GM19397 (cell line): ENCODE results near the gene ZBTB26.

Experiments
- ATAC-seq: cut with Tn5 transposase; IDR thresholded peaks from one replicate; pipeline ENCODE4 v1.9.1; 2021; ENCODE audit warnings: mild to moderate bottlenecking, moderate library complexity; ENCODE audit not compliant: unreplicated experiment

ZBTB26 gene

GRCh38 chr9:122931226-122932121 lies at the start of gene ZBTB26:
Gene ZBTB26 (minus strand): TSS chr9:122931512. CDS start chr9:122919934, 11,578 bp downstream.
- ATAC-seq, result peak; percentile 96

- no peak for ATAC-seq
Measured at GRCh38 chr9:122978601-122979000, 47.3 kb upstream of the ZBTB26 start.

GRCh38 chr9:122975196-122975595 lies 43.9 kb upstream of the ZBTB26 start:
- no peak for ATAC-seq

GRCh38 chr9:122961139-122961538 lies 29.8 kb upstream of the ZBTB26 start:
- ATAC-seq, result no peak

GRCh38 chr9:122955961-122956360 lies 24.6 kb upstream of the ZBTB26 start:
- no peak for ATAC-seq

GRCh38 chr9:122954253-122954691 lies 23.0 kb upstream of the ZBTB26 start:
- no peak for ATAC-seq

- no peak for ATAC-seq
Measured at GRCh38 chr9:122951056-122951455, 19.7 kb upstream of the ZBTB26 start.

GRCh38 chr9:122950263-122950662 lies 19.0 kb upstream of the ZBTB26 start:
- no peak for ATAC-seq

GRCh38 chr9:122949696-122950095 lies 18.4 kb upstream of the ZBTB26 start:
- ATAC-seq, result no peak

- no peak for ATAC-seq
Measured at GRCh38 chr9:122948313-122948712, 17.0 kb upstream of the ZBTB26 start.

- no peak for ATAC-seq
Measured at GRCh38 chr9:122946461-122947005, 15.2 kb upstream of the ZBTB26 start.

- ATAC-seq, result no peak
Measured at GRCh38 chr9:122944960-122945888, 13.9 kb upstream of the ZBTB26 start.

GRCh38 chr9:122941582-122942234 lies 10.4 kb upstream of the ZBTB26 start:
- no peak for ATAC-seq

GRCh38 chr9:122940749-122941581 lies 9.7 kb upstream of the ZBTB26 start, which contains the start of gene RABGAP1:
Gene RABGAP1 (plus strand): TSS chr9:122941020. CDS start chr9:122957060, 16,040 bp downstream.
- ATAC-seq, result peak; percentile 97

GRCh38 chr9:122940454-122940748 lies 9.1 kb upstream of the ZBTB26 start:
- no peak for ATAC-seq

- ATAC-seq, result no peak
Measured at GRCh38 chr9:122939601-122940000, 8.3 kb upstream of the ZBTB26 start.

- ATAC-seq, result no peak
Measured at GRCh38 chr9:122936883-122937282, 5.6 kb upstream of the ZBTB26 start.

- ATAC-seq, result no peak
Measured at GRCh38 chr9:122936464-122936863, 5.2 kb upstream of the ZBTB26 start.

- ATAC-seq, result no peak
Measured at GRCh38 chr9:122930541-122931225, 629 bp downstream of the ZBTB26 start.
